Measurements from ENCODE around the gene BMERB1.

Gene BMERB1

GRCh38 chr16:15521390-15521757 is 87.0 kb downstream of the BMERB1 start:
- no peak for DNase-seq (ENCODE audit: low read depth)
- H3K4me3 ChIP-seq (ENCODE audit: low read depth, low read length) = no peak overlapping the region
- TF ChIP-seq MYC (IDR thresholded peaks at IDR 0.05; ENCODE audit: low read depth, low read length) = no peak
- TF ChIP-seq CTCF (IDR thresholded peaks at IDR 0.05; ENCODE audit: low read depth, low read length) = no peak

GRCh38 chr16:15521758-15522509 is 87.5 kb downstream of the BMERB1 start:
- no peak for TF ChIP-seq MAX (IDR thresholded peaks at IDR 0.05; ENCODE audit: low read depth, low read length)
- no peak for TF ChIP-seq POLR2A (IDR thresholded peaks at IDR 0.05; ENCODE audit: extremely low read depth, insufficient read length)
- TF ChIP-seq CTCF (IDR thresholded peaks at IDR 0.05; ENCODE audit: low read depth, low read length) = no peak
- no peak for TF ChIP-seq MYC (IDR thresholded peaks at IDR 0.05; ENCODE audit: low read depth, low read length)
- no peak overlapping the region for H3K4me3 ChIP-seq (ENCODE audit: low read depth, low read length)
- no peak for DNase-seq (ENCODE audit: low read depth)

GRCh38 chr16:15523092-15523541 is 88.7 kb downstream of the BMERB1 start:
- TF ChIP-seq POLR2A (IDR thresholded peaks at IDR 0.05; ENCODE audit: extremely low read depth, insufficient read length) = no peak
- peak; percentile 91 for TF ChIP-seq MAX (IDR thresholded peaks at IDR 0.05; ENCODE audit: low read depth, low read length)
- TF ChIP-seq CTCF (IDR thresholded peaks at IDR 0.05; ENCODE audit: low read depth, low read length) = peak; percentile 36
- TF ChIP-seq MYC (IDR thresholded peaks at IDR 0.05; ENCODE audit: low read depth, low read length) = peak; percentile 81
- peak; percentile 70 for DNase-seq (ENCODE audit: low read depth)
- H3K4me3 ChIP-seq (ENCODE audit: low read depth, low read length) = no peak overlapping the region

GRCh38 chr16:15523939-15524338 is 89.6 kb downstream of the BMERB1 start:
- TF ChIP-seq MAX (IDR thresholded peaks at IDR 0.05; ENCODE audit: low read depth, low read length) = no peak
- no peak for TF ChIP-seq CTCF (IDR thresholded peaks at IDR 0.05; ENCODE audit: low read depth, low read length)
- TF ChIP-seq MYC (IDR thresholded peaks at IDR 0.05; ENCODE audit: low read depth, low read length) = no peak
- TF ChIP-seq POLR2A (IDR thresholded peaks at IDR 0.05; ENCODE audit: extremely low read depth, insufficient read length) = no peak
- no peak overlapping the region for H3K4me3 ChIP-seq (ENCODE audit: low read depth, low read length)
- DNase-seq (ENCODE audit: low read depth) = no peak

GRCh38 chr16:15524966-15525365 is 90.6 kb downstream of the BMERB1 start:
- DNase-seq (ENCODE audit: low read depth) = no peak
- TF ChIP-seq MAX (IDR thresholded peaks at IDR 0.05; ENCODE audit: low read depth, low read length) = no peak
- no peak for TF ChIP-seq CTCF (IDR thresholded peaks at IDR 0.05; ENCODE audit: low read depth, low read length)
- TF ChIP-seq POLR2A (IDR thresholded peaks at IDR 0.05; ENCODE audit: extremely low read depth, insufficient read length) = no peak
- no peak for TF ChIP-seq MYC (IDR thresholded peaks at IDR 0.05; ENCODE audit: low read depth, low read length)
- H3K4me3 ChIP-seq (ENCODE audit: low read depth, low read length) = no peak overlapping the region

All from NB4 (cell line).